Measurements from ENCODE around the gene VANGL2.

DNA sequence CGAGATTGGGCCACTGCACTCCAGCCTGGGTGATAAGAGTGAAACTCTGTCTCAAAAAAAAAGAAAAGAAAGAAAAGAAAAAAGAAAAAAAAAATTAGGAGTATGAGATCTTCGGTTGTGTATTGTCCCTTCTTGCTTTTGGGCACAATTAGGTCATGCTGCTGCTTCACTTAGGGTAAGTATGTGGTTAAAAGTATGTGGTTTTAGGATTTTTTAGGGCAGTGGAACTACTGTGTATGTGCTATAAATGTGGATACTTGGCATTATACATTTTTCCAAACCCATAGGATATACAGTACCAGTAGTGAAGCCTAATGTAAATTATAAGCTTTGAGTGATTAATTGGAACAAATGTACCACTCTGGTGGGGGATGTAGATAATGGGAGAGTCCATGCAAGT lies 31.2 kb downstream of the VANGL2 start:
- TF ChIP-seq, protein P1, sequence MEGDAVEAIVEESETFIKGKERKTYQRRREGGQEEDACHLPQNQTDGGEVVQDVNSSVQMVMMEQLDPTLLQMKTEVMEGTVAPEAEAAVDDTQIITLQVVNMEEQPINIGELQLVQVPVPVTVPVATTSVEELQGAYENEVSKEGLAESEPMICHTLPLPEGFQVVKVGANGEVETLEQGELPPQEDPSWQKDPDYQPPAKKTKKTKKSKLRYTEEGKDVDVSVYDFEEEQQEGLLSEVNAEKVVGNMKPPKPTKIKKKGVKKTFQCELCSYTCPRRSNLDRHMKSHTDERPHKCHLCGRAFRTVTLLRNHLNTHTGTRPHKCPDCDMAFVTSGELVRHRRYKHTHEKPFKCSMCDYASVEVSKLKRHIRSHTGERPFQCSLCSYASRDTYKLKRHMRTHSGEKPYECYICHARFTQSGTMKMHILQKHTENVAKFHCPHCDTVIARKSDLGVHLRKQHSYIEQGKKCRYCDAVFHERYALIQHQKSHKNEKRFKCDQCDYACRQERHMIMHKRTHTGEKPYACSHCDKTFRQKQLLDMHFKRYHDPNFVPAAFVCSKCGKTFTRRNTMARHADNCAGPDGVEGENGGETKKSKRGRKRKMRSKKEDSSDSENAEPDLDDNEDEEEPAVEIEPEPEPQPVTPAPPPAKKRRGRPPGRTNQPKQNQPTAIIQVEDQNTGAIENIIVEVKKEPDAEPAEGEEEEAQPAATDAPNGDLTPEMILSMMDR (IDR thresholded peaks at IDR 0.05), result no peak
- no peak for TF ChIP-seq POLR2A (IDR thresholded peaks at IDR 0.05)
